Lower leg skin (tissue), 3 donors: Measurements from ENCODE around the gene TMEM117.

Source experiments
- POLR2A ChIP-seq, 2 donors: fragments of 450-650 bp; IDR thresholded peaks; one replicate each; pipeline ENCODE4 v1.6.1; 2016 to 2017; ENCODE audit warnings: antibody characterized with exemption in 2 of 2, mild to moderate bottlenecking in 1 of 2, moderate library complexity in 1 of 2
- TF ChIP-seq, protein P1 (sequence below), 3 donors: fragments of 450-650 bp; IDR thresholded peaks; one replicate each; pipeline ENCODE4 v1.5.1; 2016; ENCODE audit warnings: antibody characterized with exemption in 3 of 3, mild to moderate bottlenecking in 3 of 3, moderate library complexity in 2 of 3

DNA sequence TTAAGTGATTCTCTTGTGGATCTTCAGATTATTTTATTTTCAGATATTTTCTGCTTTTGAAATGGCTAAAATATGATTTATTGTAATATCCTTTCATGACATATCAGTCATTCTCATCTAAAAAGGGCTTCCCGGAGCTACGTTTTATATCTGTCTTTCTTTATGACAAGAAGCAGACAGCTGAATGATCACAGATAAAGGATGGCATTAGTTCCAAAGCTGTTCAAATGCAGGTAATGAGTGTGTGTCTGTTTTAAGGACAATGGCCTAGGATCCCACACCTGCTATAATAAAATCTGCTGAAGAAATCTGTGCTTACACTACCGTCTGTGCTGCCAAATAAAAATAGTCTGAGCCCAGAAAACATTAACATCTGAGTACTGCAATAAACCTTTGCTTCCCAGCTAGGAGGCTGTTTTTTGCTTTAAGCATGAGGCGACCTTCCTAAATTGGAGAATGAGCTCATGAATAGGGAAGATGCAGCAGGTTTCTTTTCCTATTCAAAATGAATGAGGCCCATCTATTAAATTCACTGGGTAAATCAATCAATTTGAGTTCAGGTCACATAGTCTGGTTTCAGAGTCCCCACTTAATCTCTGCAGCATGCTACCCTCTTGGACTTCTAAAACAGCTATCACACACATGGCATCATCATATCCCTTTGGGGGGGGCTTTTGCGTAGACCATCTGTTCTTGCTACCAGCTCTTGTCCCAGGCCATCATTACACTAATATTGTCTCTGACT, 541.7 kb downstream of the TMEM117 start:
- TF ChIP-seq, protein P1, sequence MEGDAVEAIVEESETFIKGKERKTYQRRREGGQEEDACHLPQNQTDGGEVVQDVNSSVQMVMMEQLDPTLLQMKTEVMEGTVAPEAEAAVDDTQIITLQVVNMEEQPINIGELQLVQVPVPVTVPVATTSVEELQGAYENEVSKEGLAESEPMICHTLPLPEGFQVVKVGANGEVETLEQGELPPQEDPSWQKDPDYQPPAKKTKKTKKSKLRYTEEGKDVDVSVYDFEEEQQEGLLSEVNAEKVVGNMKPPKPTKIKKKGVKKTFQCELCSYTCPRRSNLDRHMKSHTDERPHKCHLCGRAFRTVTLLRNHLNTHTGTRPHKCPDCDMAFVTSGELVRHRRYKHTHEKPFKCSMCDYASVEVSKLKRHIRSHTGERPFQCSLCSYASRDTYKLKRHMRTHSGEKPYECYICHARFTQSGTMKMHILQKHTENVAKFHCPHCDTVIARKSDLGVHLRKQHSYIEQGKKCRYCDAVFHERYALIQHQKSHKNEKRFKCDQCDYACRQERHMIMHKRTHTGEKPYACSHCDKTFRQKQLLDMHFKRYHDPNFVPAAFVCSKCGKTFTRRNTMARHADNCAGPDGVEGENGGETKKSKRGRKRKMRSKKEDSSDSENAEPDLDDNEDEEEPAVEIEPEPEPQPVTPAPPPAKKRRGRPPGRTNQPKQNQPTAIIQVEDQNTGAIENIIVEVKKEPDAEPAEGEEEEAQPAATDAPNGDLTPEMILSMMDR (IDR thresholded peaks at IDR 0.05), result no peak
- TF ChIP-seq POLR2A (IDR thresholded peaks at IDR 0.05), result no peak
